GM18520 (cell line): ENCODE data around the gene RENBP.

ENCODE experiments used
- ATAC-seq: cut with Tn5 transposase; IDR thresholded peaks from one replicate; pipeline ENCODE4 v1.9.1; 2021; ENCODE audit not compliant: unreplicated experiment

Gene RENBP

GRCh38 chrX:153921511-153922446 lies 22.7 kb downstream of the RENBP start:
- no peak for ATAC-seq

- ATAC-seq, result no peak
These were observed 23.4 kb downstream of the RENBP start for GRCh38 chrX:153921070-153921469.

GRCh38 chrX:153920546-153920945 lies 23.9 kb downstream of the RENBP start:
- ATAC-seq, result no peak

- no peak for ATAC-seq
These were observed 25.2 kb downstream of the RENBP start for GRCh38 chrX:153919281-153919680.

GRCh38 chrX:153917869-153918268 lies 26.6 kb downstream of the RENBP start:
- no peak for ATAC-seq

- no peak for ATAC-seq
These were observed 30.7 kb downstream of the RENBP start for GRCh38 chrX:153913701-153914100.

GRCh38 chrX:153913211-153913610 lies 31.2 kb downstream of the RENBP start:
- no peak for ATAC-seq

GRCh38 chrX:153911798-153912197 lies 32.6 kb downstream of the RENBP start:
- ATAC-seq, result no peak

- no peak for ATAC-seq
These were observed 34.0 kb downstream of the RENBP start for GRCh38 chrX:153910446-153910845.

- no peak for ATAC-seq
These were observed 34.5 kb downstream of the RENBP start for GRCh38 chrX:153909980-153910360.

- no peak for ATAC-seq
These were observed 35.1 kb downstream of the RENBP start for GRCh38 chrX:153909024-153909979.

GRCh38 chrX:153908219-153908860 lies 36.1 kb downstream of the RENBP start:
- ATAC-seq, result no peak

- no peak for ATAC-seq
These were observed 37.0 kb downstream of the RENBP start for GRCh38 chrX:153907456-153907855.

GRCh38 chrX:153906126-153906917 lies 38.1 kb downstream of the RENBP start:
- ATAC-seq, result no peak

- no peak for ATAC-seq
These were observed 38.9 kb downstream of the RENBP start for GRCh38 chrX:153905481-153906095.

- ATAC-seq, result no peak
These were observed 40.2 kb downstream of the RENBP start, which contains the start of gene AVPR2 for GRCh38 chrX:153903991-153904957. TSS of gene AVPR2 (plus strand) at chrX:153904673. CDS start at chrX:153905146, 473 bp downstream.

- ATAC-seq, result no peak
These were observed 41.0 kb downstream of the RENBP start for GRCh38 chrX:153903238-153903980.

- ATAC-seq, result no peak
These were observed 42.1 kb downstream of the RENBP start for GRCh38 chrX:153902385-153902784.
